Measurements from ENCODE around the gene SMPD3.

SMPD3 gene

GRCh38 chr16:68403177-68403576 lies 45.1 kb downstream of the SMPD3 start:
- DNase-seq (ENCODE audit: low read depth): no peak

GRCh38 chr16:68402748-68403040 lies 45.6 kb downstream of the SMPD3 start:
- DNase-seq (ENCODE audit: low read depth): no peak

- no peak for DNase-seq (ENCODE audit: low read depth)
Observed at GRCh38 chr16:68401871-68402747, 46.2 kb downstream of the SMPD3 start.

GRCh38 chr16:68400924-68401460 lies 47.3 kb downstream of the SMPD3 start:
- DNase-seq (ENCODE audit: low read depth): no peak

GRCh38 chr16:68400083-68400923 lies 48.0 kb downstream of the SMPD3 start:
- DNase-seq (ENCODE audit: low read depth): no peak

GRCh38 chr16:68399456-68399855 lies 48.9 kb downstream of the SMPD3 start:
- DNase-seq (ENCODE audit: low read depth): no peak

GRCh38 chr16:68397710-68398201 lies 50.6 kb downstream of the SMPD3 start:
- DNase-seq (ENCODE audit: low read depth): no peak

- DNase-seq (ENCODE audit: low read depth): peak; percentile 42
Observed at GRCh38 chr16:68396481-68396880, 51.8 kb downstream of the SMPD3 start.

- no peak for DNase-seq (ENCODE audit: low read depth)
Observed at GRCh38 chr16:68395815-68396214, 52.5 kb downstream of the SMPD3 start.

- no peak for DNase-seq (ENCODE audit: low read depth)
Observed at GRCh38 chr16:68395167-68395786, 53.0 kb downstream of the SMPD3 start.

- no peak for DNase-seq (ENCODE audit: low read depth)
Observed at GRCh38 chr16:68393333-68393732, 55.0 kb downstream of the SMPD3 start.

- no peak for DNase-seq (ENCODE audit: low read depth)
Observed at GRCh38 chr16:68389750-68390371, 58.4 kb downstream of the SMPD3 start.

GRCh38 chr16:68389006-68389405 lies 59.3 kb downstream of the SMPD3 start:
- no peak for DNase-seq (ENCODE audit: low read depth)

- DNase-seq (ENCODE audit: low read depth): no peak
Observed at GRCh38 chr16:68388124-68388523, 60.2 kb downstream of the SMPD3 start.

- no peak for DNase-seq (ENCODE audit: low read depth)
Observed at GRCh38 chr16:68387301-68387700, 61.0 kb downstream of the SMPD3 start.

GRCh38 chr16:68386628-68387027 lies 61.7 kb downstream of the SMPD3 start:
- DNase-seq (ENCODE audit: low read depth): no peak

GRCh38 chr16:68385371-68385770 lies 62.9 kb downstream of the SMPD3 start:
- DNase-seq (ENCODE audit: low read depth): no peak

GRCh38 chr16:68384288-68385161 lies 63.8 kb downstream of the SMPD3 start:
- no peak for DNase-seq (ENCODE audit: low read depth)

GRCh38 chr16:68383858-68384257 lies 64.5 kb downstream of the SMPD3 start:
- DNase-seq (ENCODE audit: low read depth): no peak

- no peak for DNase-seq (ENCODE audit: low read depth)
Observed at GRCh38 chr16:68382296-68382718, 66.0 kb downstream of the SMPD3 start.

- DNase-seq (ENCODE audit: low read depth): no peak
Observed at GRCh38 chr16:68381363-68381724, 67.0 kb downstream of the SMPD3 start.

All from activated T-cell treated with anti-CD3 and anti-CD28 coated beads for 1 hour (primary cell).